HG02852 (cell line): ENCODE data around the gene UTP18.
"Not testable (repeated sequence)": the region's sequence is repeated elsewhere in the genome, so short reads cannot be mapped to it uniquely, and the experiment has no call there.

ENCODE experiments used
- ATAC-seq: cut with Tn5 transposase; IDR thresholded peaks from one replicate; pipeline ENCODE4 v1.9.1; 2021; ENCODE audit warnings: mild to moderate bottlenecking, moderate library complexity; ENCODE audit not compliant: unreplicated experiment

UTP18 gene

GRCh38 chr17:51330861-51331503, 70.6 kb downstream of the UTP18 start:
- not testable (repeated sequence) for ATAC-seq

- no peak for ATAC-seq
Measured at GRCh38 chr17:51335006-51335590, 74.8 kb downstream of the UTP18 start.

GRCh38 chr17:51335883-51336822, 75.8 kb downstream of the UTP18 start:
- no peak for ATAC-seq

GRCh38 chr17:51341457-51341856, 81.1 kb downstream of the UTP18 start:
- ATAC-seq = no peak

- ATAC-seq = no peak
Measured at GRCh38 chr17:51342257-51342656, 81.9 kb downstream of the UTP18 start.

- ATAC-seq = no peak
Measured at GRCh38 chr17:51344532-51344931, 84.2 kb downstream of the UTP18 start.

- ATAC-seq = no peak
Measured at GRCh38 chr17:51346218-51346982, 86.1 kb downstream of the UTP18 start.
